Stomach smooth muscle (tissue), 2 donors: Measurements from ENCODE around the gene NFS1.
"Not testable (repeated sequence)": the region's sequence is repeated elsewhere in the genome, so short reads cannot be mapped to it uniquely, and the experiment has no call there.

Experiments
- H3K27ac ChIP-seq: one replicate; pipeline ENCODE4 v1.7.0; 2013; ENCODE audit warnings: mild to moderate bottlenecking, low read length, inconsistent platforms
- H3K27me3 ChIP-seq, 2 donors: one replicate each; pipeline ENCODE4 v1.7.0; 2013; ENCODE audit warnings: low read length in 2 of 2; ENCODE audit not compliant: insufficient read depth in 2 of 2, control insufficient read depth in 1 of 2
- H3K36me3 ChIP-seq, 2 donors: one replicate each; pipeline ENCODE4 v1.7.0; 2013; ENCODE audit warnings: low read length in 2 of 2; ENCODE audit not compliant: control insufficient read depth in 2 of 2, insufficient read depth in 2 of 2
- H3K4me1 ChIP-seq: one replicate; pipeline ENCODE4 v1.7.0; 2013; ENCODE audit warnings: low read length; ENCODE audit not compliant: control insufficient read depth, insufficient read depth
- H3K4me3 ChIP-seq, 2 donors: one replicate each; pipeline ENCODE4 v1.7.0; 2013; ENCODE audit warnings: low read length in 2 of 2
- H3K9ac ChIP-seq, 2 donors: one replicate each; pipeline ENCODE4 v1.7.0; 2013; ENCODE audit warnings: low read length in 2 of 2, mild to moderate bottlenecking in 1 of 2
- H3K9me3 ChIP-seq, 2 donors: one replicate each; pipeline ENCODE4 v1.7.0; 2013; ENCODE audit warnings: low read length in 2 of 2; ENCODE audit not compliant: control insufficient read depth in 2 of 2
- donor health status: healthy.
- donor health status: Pancreatic carcinoma.

Gene NFS1

GRCh38 chr20:35718321-35718720 is 19.2 kb upstream of the NFS1 start:
- peaks cover 70 to 75% of the 10 kb centered on the region in 2 donors for H3K36me3 ChIP-seq
- H3K9ac ChIP-seq, H3K4me1 ChIP-seq: not testable (repeated sequence)

GRCh38 chr20:35716330-35716729 is 17.2 kb upstream of the NFS1 start:
- Histone ChIP-seq H3K4me1 (peaks cover 6% of the 10 kb centered on the region), H3K9me3 (no peaks in the 10 kb centered on the region), H3K27me3 (no peaks in the 10 kb centered on the region), H3K4me3 (no peak overlapping the region), H3K9ac (no peak overlapping the region), H3K27ac (no peak overlapping the region), H3K36me3 (peaks cover 68 to 76% of the 10 kb centered on the region in 2 donors)

More at GRCh38 chr20:35718321-35718720, 19.2 kb upstream of the NFS1 start:
- not testable (repeated sequence) for H3K9me3 ChIP-seq, H3K27me3 ChIP-seq, H3K4me3 ChIP-seq, H3K27ac ChIP-seq

- Histone ChIP-seq H3K27ac (no peak overlapping the region), H3K36me3 (peaks cover 61 to 69% of the 10 kb centered on the region in 2 donors), H3K27me3 (no peaks in the 10 kb centered on the region), H3K4me1 (peaks cover 6% of the 10 kb centered on the region), H3K9ac (no peak overlapping the region), H3K9me3 (no peaks in the 10 kb centered on the region), H3K4me3 (no peak overlapping the region)
Measured at GRCh38 chr20:35715652-35716051, 16.5 kb upstream of the NFS1 start.

DNA sequence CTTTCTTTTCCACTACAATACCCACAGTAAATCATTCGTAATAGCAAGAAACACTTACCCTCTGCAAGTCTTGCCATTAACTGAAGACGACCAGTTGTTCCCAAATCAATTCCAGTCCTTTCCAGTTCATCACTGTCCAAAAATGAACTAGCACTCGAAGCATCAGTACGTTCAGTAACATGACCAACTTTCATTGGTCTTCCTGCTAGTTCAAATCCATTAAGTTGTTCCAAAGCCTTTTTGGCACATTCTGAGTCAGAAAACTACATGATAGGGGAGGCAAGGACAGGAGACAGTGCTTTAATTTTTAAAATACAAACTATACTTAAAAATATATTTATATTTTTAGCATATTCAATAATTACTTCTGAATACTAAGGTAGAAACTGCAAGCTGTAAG is 15.0 kb upstream of the NFS1 start:
- Histone ChIP-seq H3K4me3 (no peak overlapping the region), H3K4me1 (peaks cover 3% of the 10 kb centered on the region), H3K36me3 (peaks cover 54 to 62% of the 10 kb centered on the region in 2 donors), H3K9ac (no peak overlapping the region), H3K27ac (no peak overlapping the region), H3K9me3 (no peaks in the 10 kb centered on the region), H3K27me3 (no peaks in the 10 kb centered on the region)

GRCh38 chr20:35713120-35713519 is 14.0 kb upstream of the NFS1 start:
- not testable (repeated sequence) for H3K4me1 ChIP-seq, H3K4me3 ChIP-seq, H3K27me3 ChIP-seq, H3K27ac ChIP-seq, H3K9me3 ChIP-seq, H3K9ac ChIP-seq
- H3K36me3 ChIP-seq, result peaks cover 54 to 67% of the 10 kb centered on the region in 2 donors

DNA sequence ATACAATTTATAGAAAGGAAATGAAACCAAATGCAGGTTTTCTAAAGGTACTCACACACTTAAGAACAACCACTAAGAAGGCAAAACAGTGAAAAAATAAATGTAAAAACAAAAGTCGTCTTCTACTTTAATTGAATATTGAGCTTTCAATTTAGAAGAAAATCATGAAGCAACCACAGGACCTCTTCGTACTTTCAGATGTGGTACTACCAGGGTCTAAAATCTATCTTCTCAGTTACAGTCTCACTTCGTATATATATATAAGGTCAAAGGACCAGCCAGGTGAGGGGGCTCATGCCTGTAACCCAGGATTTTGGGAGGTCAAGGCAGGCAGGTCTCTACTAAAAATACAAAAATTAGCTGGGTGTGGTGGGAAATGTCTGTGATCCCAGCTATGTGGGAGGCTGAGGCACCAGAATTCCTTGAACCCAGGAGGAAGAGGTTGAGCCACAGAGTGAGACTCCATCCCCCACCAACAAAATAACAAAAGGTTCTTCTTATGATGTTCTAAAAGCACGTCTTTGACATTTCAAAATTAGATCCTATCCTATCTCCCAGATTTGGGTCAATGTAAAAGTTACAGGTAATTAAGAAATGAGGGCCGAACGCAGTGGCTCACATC is 12.5 kb upstream of the NFS1 start:
- peaks cover 49 to 62% of the 10 kb centered on the region in 2 donors for H3K36me3 ChIP-seq
- no peak overlapping the region for H3K4me3 ChIP-seq
- H3K4me1 ChIP-seq, result peaks cover 2% of the 10 kb centered on the region
- H3K27ac ChIP-seq, result no peak overlapping the region
- no peak overlapping the region for H3K9ac ChIP-seq
- no peaks in the 10 kb centered on the region for H3K9me3 ChIP-seq
- H3K27me3 ChIP-seq, result no peaks in the 10 kb centered on the region

GRCh38 chr20:35710884-35711587 is 11.9 kb upstream of the NFS1 start:
- Histone ChIP-seq H3K36me3 (peaks cover 48 to 58% of the 10 kb centered on the region in 2 donors), H3K27me3 (no peaks in the 10 kb centered on the region), H3K27ac (no peak overlapping the region), H3K4me3 (no peak overlapping the region), H3K9ac (no peak overlapping the region), H3K4me1 (peaks cover 2% of the 10 kb centered on the region), H3K9me3 (no peaks in the 10 kb centered on the region)

GRCh38 chr20:35710039-35710438 is 10.9 kb upstream of the NFS1 start:
- no peak overlapping the region for H3K9ac ChIP-seq
- no peak overlapping the region for H3K27ac ChIP-seq
- H3K27me3 ChIP-seq, result no peaks in the 10 kb centered on the region
- H3K36me3 ChIP-seq, result peaks cover 45 to 57% of the 10 kb centered on the region in 2 donors
- H3K4me1 ChIP-seq, result peaks cover 2% of the 10 kb centered on the region
- H3K4me3 ChIP-seq, result no peak overlapping the region
- H3K9me3 ChIP-seq, result no peaks in the 10 kb centered on the region

DNA sequence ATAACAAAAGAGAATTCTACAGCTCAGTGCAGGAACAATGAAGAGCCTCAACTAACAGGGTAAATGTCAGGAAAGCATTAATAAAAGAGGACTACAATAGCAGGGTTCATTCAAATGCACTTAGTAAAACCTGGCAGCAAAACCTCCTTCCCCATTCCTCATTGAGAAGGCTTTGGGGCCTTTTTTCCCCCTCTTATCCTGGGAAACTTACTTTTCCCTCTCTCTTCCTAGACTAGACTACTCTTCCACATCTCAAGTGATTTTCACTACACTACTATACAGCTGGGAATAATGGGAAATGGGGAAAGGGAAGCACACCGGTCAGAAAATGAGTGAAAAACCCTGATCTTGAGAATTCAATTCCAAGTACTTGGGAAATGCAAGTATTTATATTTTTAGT is 10.1 kb upstream of the NFS1 start:
- no peak overlapping the region for H3K9ac ChIP-seq
- H3K9me3 ChIP-seq, result no peaks in the 10 kb centered on the region
- H3K4me1 ChIP-seq, result peaks cover 2% of the 10 kb centered on the region
- H3K36me3 ChIP-seq, result peaks cover 47 to 62% of the 10 kb centered on the region in 2 donors
- no peak overlapping the region for H3K27ac ChIP-seq
- no peak overlapping the region for H3K4me3 ChIP-seq
- H3K27me3 ChIP-seq, result no peaks in the 10 kb centered on the region

GRCh38 chr20:35708502-35708901 is 9.3 kb upstream of the NFS1 start:
- peaks cover 2% of the 10 kb centered on the region for H3K4me1 ChIP-seq
- no peaks in the 10 kb centered on the region for H3K9me3 ChIP-seq
- H3K4me3 ChIP-seq, result no peak overlapping the region
- peaks cover 40 to 62% of the 10 kb centered on the region in 2 donors for H3K36me3 ChIP-seq
- no peak overlapping the region for H3K9ac ChIP-seq
- no peaks in the 10 kb centered on the region for H3K27me3 ChIP-seq
- H3K27ac ChIP-seq, result no peak overlapping the region
